ENCODE measurements around the gene ZMAT5.
"Not testable (repeated sequence)": the region's sequence is repeated elsewhere in the genome, so short reads cannot be mapped to it uniquely, and the experiment has no call there.

Gene ZMAT5

GRCh38 chr22:29786031-29786430 is 19.2 kb upstream of the ZMAT5 start:
- no peak for DNase-seq (ENCODE audit: low read depth)

GRCh38 chr22:29784451-29785361 is 17.9 kb upstream of the ZMAT5 start:
- no peak for DNase-seq (ENCODE audit: low read depth)

GRCh38 chr22:29782061-29782845 is 15.4 kb upstream of the ZMAT5 start:
- DNase-seq (ENCODE audit: low read depth) = no peak

GRCh38 chr22:29780748-29781676 is 14.2 kb upstream of the ZMAT5 start:
- DNase-seq (ENCODE audit: low read depth) = peak; percentile 64

- DNase-seq (ENCODE audit: low read depth) = no peak
These were observed 13.4 kb upstream of the ZMAT5 start for GRCh38 chr22:29780220-29780619.

GRCh38 chr22:29773233-29773632 is 6.4 kb upstream of the ZMAT5 start:
- no peak for DNase-seq (ENCODE audit: low read depth)

- DNase-seq (ENCODE audit: low read depth) = peak; percentile 82
These were observed 5.4 kb upstream of the ZMAT5 start for GRCh38 chr22:29772170-29772641.

GRCh38 chr22:29769723-29770321 is 3.0 kb upstream of the ZMAT5 start:
- no peak for DNase-seq (ENCODE audit: low read depth)

- DNase-seq (ENCODE audit: low read depth) = no peak
These were observed 1.4 kb upstream of the ZMAT5 start for GRCh38 chr22:29768052-29768693.

GRCh38 chr22:29767171-29768051 is 604 bp upstream of the ZMAT5 start, which contains the start of gene UQCR10:
Gene UQCR10 (plus strand): TSS chr22:29767369. CDS start chr22:29767399, 30 bp downstream.
- DNase-seq (ENCODE audit: low read depth) = peak; percentile 73

- no peak for DNase-seq (ENCODE audit: low read depth)
These were observed 739 bp downstream of the ZMAT5 start for GRCh38 chr22:29765905-29766631.

GRCh38 chr22:29762263-29762662 is 4.5 kb downstream of the ZMAT5 start:
- no peak for DNase-seq (ENCODE audit: low read depth)

GRCh38 chr22:29758959-29759358 is 7.8 kb downstream of the ZMAT5 start:
- DNase-seq (ENCODE audit: low read depth) = no peak

GRCh38 chr22:29758068-29758622 is 8.7 kb downstream of the ZMAT5 start:
- no peak for DNase-seq (ENCODE audit: low read depth)

- DNase-seq (ENCODE audit: low read depth) = no peak
These were observed 9.7 kb downstream of the ZMAT5 start for GRCh38 chr22:29757096-29757495.

GRCh38 chr22:29756341-29756740 is 10.5 kb downstream of the ZMAT5 start:
- DNase-seq (ENCODE audit: low read depth) = no peak

- DNase-seq (ENCODE audit: low read depth) = no peak
These were observed 10.9 kb downstream of the ZMAT5 start for GRCh38 chr22:29755889-29756288.

- DNase-seq (ENCODE audit: low read depth) = not testable (repeated sequence)
These were observed 12.0 kb downstream of the ZMAT5 start for GRCh38 chr22:29754658-29755395.
